ENCODE data around the gene CST8.

Gene CST8

DNA sequence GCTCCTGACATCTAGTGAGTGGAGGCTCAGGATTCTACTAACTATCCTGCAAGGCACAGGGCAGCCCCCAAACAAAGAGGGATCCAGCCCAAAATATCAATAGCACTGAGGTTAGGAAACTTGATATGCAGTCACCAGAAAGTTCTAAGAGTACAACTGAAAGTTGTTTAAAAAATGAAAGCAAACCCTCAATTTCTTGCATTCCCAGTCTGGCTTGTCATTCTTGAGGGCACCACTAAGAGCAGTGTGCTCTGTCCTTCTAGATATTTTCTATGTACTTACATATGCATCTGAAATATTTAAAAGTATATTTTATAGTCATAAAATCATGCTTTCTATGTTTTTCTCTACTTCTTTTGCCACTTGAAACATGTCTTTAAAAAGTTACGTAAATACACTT is 35.9 kb downstream of the CST8 start:
- no peak for DNase-seq

DNA sequence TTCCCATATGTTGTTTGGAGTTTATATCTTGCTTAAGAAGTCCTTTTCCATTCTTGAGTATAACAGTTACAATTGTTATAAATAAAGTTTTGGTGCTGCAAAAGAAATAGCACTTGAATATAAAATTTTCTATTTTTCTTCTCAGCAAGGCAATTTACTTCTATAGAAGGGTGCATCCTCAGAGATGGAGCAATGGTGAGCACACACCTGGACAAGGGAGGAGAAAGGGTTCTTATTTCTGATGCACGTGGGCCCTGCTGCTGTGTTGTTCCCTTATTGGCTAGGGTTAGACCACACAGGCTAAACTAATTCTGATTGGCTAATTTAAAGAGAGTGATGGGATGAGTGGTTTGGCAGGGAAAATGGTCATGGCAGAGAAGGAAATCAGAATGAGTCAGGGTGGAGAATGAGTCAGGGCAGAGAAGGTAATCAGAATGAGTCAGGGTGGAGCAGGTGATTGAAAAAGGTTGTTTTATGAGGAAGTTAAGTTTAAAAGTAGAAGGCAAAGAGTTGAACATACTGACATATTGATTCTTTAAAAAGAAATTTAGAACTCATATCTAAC is 38.0 kb downstream of the CST8 start:
- DNase-seq: no peak

DNA sequence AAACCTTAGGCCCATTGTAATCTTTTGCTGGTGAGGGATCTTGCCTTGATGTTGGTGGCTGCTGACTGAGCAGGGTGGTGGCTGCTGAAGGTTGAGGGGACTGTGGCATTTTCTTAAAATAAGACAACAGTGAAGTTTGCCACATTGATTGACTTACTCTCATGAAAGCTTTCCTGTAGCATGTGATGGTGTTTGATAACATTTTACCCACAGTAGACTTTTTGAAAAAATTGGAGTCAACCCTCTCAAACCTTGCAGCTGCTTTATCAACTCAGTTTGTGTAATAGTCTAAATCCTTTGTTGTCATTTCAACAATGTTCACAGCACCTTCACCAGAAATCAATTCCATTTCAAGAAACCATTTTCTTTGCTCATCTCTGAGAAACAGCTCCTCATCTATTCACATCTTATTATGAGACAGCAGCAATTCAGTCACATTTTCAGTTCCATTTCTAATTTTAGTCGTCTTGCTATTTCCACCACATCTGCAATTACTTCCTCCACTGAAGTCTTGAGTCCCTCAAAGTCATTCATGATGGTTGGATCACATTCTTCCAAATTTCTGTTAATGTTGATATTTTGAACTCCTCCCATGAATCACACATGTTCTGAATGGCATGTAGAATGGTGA is 40.1 kb downstream of the CST8 start:
- no peak for DNase-seq

DNA sequence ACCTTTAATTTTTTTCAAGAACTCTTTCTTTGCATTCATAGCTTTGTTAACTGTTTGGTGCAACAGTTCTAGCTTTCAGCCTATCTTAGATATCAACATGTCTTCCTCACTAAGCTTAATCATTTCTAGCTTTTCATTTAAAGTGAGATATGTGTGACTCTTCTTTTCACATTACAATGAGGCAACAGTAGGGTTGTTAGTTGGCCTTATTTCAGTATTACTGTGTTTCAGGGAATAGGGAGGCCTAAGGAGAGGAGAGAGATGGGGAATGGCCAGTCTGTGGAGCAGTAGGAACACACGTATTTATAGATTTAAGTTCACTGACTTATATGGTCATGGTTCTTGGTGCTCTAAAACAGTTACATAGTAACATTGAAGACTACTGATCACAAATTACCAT is 41.6 kb downstream of the CST8 start:
- no peak for DNase-seq

DNA sequence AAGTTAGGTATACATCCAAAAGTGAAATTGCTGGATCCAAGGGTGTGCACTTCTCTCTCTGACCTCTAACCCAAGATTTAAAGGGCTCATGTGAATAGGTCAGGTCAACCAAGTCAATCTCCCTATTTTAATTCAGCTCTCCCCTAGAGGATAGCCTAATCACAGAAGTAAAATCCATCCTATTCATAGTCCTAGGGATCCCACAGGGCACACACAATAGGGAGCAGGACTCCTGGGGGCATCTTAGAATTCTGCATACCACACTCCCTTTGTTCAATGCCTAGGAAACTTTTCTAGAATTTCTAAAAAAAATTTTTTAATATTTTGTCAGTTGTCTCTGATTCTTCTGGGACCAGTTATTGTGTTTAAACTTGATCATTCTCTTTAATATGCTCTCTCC is 42.2 kb downstream of the CST8 start:
- no peak for DNase-seq

DNA sequence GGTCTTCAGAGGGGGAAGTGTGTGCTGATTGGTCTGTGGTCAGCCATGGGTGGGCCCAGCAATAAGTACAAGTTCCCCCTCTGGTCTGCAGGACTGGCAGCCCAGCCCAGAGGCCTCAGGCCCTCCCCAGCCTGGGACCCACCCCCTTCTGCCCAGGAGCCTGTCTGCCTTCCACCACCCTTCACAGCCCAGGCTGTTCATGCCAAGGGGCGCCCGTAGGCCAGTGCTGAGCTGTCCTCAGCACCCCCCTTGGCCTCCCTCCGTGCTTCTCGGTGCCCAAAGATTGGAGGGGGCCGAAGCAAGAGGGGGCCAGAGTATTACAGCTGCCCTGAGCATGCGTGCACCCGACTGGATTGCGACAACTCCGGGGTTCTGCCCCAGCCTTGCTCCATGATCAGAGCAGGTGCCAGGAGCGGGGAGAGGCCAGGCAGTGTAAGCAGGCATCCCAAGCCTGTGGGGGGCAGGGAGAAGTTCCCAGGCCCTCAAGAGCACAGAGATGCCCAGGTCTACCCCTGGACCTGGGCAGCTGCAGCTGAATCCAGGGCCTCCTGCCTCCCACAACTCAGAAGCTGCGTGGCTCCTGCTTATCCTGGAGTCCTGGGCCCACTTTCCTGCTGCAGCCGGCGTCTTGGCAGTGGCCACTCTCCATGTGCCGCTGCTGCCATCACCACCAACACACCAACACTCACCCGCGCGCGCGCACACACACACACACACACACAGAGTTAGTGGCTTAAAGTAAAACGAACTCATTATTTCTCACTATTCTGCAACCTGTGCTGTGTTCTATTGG is 44.1 kb downstream of the CST8 start:
- DNase-seq: no peak

DNA sequence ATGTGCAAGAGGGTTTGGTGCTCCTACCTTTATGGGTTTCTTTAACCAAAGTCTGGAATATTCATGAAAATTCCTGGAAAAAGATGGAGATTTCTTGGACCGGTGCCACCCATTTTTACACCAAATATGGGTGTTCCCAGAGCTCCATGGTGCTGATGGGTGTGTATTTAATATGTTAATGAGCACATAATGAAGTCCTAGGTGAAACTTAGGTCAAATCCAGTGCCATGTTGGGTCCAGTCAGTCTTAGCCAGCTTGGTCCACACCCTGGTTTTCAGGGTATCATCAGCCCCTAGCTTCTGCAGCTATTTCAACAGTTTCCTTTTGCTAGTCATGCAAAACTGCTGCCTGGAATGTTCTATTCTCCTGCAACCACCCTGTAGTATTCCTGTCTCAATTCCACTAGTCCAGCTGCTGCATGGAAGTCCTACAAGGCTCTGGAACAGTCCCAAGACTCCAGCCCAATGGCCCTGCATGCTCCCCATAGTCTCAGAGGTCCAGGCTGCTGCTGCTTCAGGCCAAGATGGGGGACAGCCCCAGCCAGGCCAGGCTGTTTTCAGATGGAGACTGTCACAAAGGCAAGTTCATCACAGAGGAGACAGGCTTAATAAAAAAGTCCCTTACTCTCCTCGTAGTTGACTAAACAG is 45.5 kb downstream of the CST8 start:
- DNase-seq: no peak

DNA sequence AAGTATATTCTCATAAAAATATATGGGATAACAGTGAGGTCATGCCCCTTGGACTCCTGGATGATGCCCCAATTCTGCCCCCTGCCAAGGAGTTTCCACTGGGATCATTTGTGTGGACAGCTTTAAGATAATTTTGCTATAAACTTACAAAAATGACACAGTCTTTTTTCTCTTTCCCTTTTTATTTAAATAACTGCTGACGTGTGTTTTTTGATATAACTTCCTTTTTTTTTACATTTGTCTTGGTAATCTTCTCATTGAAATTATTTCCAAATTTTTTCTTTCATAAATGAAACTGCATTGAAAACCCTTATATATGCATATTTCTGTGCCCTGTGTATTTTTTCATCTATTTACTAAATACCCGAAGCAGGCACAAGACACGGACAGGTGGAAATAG is 46.1 kb downstream of the CST8 start:
- no peak for DNase-seq

DNA sequence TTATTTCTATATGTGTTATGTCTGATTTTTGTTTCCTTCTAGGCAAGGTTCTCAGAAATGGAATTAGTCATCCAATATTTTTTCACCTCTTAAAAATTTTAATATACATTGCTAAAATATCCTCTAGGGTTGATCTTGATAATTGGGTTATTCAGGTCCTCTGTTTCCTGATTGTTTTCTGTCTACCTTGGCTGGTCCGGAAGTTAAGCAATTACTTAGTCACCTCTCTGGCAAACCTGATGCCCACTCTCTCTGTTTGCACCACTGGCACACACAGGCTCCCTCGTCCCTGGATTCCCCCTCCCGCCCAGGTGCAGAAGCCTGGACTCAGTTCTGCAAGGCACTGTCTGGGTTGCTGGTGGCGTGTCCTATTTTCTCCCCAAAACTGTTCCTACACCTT is 49.7 kb downstream of the CST8 start:
- DNase-seq: no peak

DNA sequence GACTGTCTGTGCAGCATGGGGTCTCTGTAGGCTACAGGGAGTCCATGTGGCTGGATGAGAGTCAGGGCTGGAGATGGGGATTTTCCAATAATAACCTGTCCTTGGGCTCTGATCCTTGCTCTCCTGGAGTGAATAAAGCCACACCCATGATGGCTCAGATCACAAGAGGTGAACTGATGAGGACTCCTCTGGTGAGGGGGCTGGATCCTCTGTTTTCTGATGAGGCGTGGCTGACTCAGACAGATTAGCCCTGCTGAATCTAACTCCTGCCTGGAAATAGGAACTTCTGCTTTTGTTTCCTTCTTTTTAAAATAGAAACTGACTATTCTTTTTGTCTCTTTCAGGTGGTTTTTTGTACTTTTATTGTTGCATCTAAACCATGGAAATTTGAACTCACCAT is 50.4 kb downstream of the CST8 start:
- no peak for DNase-seq

DNA sequence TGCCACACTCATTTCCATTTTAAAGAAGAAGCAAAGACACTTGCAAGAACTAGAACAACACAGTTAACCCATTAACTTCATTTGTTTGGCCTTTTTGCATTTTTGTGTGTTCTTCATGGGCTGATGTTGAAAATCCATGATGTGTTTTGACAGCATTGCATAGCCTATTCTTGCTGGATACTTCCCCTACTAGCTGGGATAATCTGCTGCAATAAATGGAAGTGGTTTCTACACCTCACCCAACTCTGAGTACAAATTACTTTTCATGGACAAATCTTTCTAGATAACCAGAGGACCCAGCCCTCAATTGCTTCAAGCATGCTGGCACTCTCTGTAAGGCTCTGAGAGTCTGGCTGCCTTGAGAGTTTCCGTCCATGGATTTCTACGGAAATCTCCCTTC is 50.9 kb downstream of the CST8 start:
- DNase-seq: no peak

DNA sequence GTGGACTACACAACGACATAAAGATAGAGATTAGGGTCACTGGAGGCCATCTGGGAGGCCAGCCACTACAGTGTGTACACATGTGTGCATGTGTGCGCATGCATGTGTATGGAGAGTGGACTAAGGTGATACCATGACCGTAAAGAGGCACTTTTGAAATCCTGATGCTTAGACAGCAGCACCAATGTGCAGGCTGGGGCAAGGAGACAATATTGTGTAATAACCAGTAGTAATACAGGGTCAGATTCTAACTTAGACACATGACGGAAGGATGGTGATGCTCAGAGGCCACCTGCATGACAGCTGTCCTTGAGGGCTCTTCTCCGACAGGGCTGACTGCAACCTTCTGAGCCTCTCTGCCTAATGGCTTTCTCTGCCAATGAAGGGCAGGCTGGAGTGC is 51.9 kb downstream of the CST8 start:
- DNase-seq: no peak

DNA sequence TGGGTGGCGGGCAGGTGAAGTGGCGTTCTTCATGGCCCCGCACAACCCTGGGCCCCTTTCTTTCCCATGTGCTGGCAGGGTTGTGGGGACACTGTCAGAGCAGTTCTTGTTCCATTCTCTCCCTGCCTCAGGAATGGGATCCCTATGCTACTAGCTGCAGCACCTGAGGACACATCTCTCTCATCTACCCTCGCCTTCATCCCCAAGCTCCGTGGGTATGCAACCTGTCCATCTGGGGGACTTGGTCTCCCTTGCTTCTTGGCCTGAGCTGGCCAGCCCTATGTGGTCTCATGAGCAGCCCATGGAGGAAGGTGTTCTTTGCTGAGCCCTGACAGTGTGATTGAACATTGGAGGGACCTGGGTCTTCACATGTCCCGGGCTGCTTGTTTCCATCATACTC is 53.2 kb downstream of the CST8 start:
- DNase-seq: no peak

All from activated CD4-positive, CD25-positive, alpha-beta regulatory T cell (primary cell).